CD4-positive, CD25-positive, alpha-beta regulatory T cell (primary cell): ENCODE results near the gene PARVA. TPM values are rescaled to one million over a fixed set of nuclear protein-coding genes. Genes with fewer than 3 reads are reported as not detected.

Experiments
- ATAC-seq, 2 donors: fragments of 150-1000 bp; cut with Tn5 transposase; one replicate each; pipeline ENCODE4 v1.10.0; 2021; ENCODE audit warnings: low read depth in 2 of 2, moderate number of reproducible peaks in 2 of 2, moderate library complexity in 1 of 2
- DNase-seq, 3 donors: peaks; one replicate each; pipeline versions ENCODE4 v3.0.0 to v3.0.0-alpha.2; 2012 to 2022; ENCODE audit warnings: mixed read lengths in 1 of 3
- H3K27ac ChIP-seq: one replicate; pipeline ENCODE4 v1.7.0; 2013; ENCODE audit warnings: mild to moderate bottlenecking, low read length; ENCODE audit not compliant: insufficient read depth, poor library complexity, severe bottlenecking
- H3K27me3 ChIP-seq: one replicate; pipeline ENCODE4 v1.7.0; 2013; ENCODE audit warnings: low read length; ENCODE audit not compliant: control insufficient read depth, insufficient read depth
- H3K36me3 ChIP-seq: one replicate; pipeline ENCODE4 v1.7.0; 2013; ENCODE audit warnings: mild to moderate bottlenecking, low read length, moderate library complexity; ENCODE audit not compliant: control insufficient read depth, insufficient read depth
- H3K4me1 ChIP-seq: 2 replicates; pipeline ENCODE4 v1.7.0; 2013; ENCODE audit warnings: mild to moderate bottlenecking, low read length; ENCODE audit not compliant: insufficient read depth, control insufficient read depth, poor library complexity, severe bottlenecking
- H3K4me3 ChIP-seq: one replicate; pipeline ENCODE4 v1.7.0; 2013; ENCODE audit warnings: low read depth, mild to moderate bottlenecking, low read length, moderate library complexity
- H3K9me3 ChIP-seq, 2 experiments: 1 replicate in 1 of 2; 2 replicates in 1 of 2; pipeline ENCODE4 v1.7.0; 2013; ENCODE audit warnings: low read length in 2 of 2, mild to moderate bottlenecking in 1 of 2, moderate library complexity in 1 of 2; ENCODE audit not compliant: control insufficient read depth in 2 of 2
- H3K27ac Mint-ChIP-seq, 3 donors: one replicate each; pipeline ENCODE4 v1.8.0; 2020 to 2022; ENCODE audit warnings: mild to moderate bottlenecking in 3 of 3, mixed read lengths in 3 of 3, moderate library complexity in 2 of 3
- H3K27me3 Mint-ChIP-seq: one replicate; pipeline ENCODE4 v1.8.0; 2022; ENCODE audit warnings: mild to moderate bottlenecking, mixed read lengths
- H3K36me3 Mint-ChIP-seq: one replicate; pipeline ENCODE4 v1.8.0; 2020; ENCODE audit warnings: mixed read lengths
- H3K4me1 Mint-ChIP-seq, 4 donors: one replicate each; pipeline ENCODE4 v1.8.0; 2020 to 2022; ENCODE audit warnings: mixed read lengths in 4 of 4, mild to moderate bottlenecking in 1 of 4
- H3K4me3 Mint-ChIP-seq, 4 donors: one replicate each; pipeline ENCODE4 v1.8.0; 2020 to 2022; ENCODE audit warnings: mild to moderate bottlenecking in 4 of 4, mixed read lengths in 4 of 4, moderate library complexity in 3 of 4
- H3K9me3 Mint-ChIP-seq, 7 donors: one replicate each; pipeline ENCODE4 v1.8.0; 2020 to 2022; ENCODE audit warnings: mixed read lengths in 7 of 7, mild to moderate bottlenecking in 3 of 7, moderate library complexity in 2 of 7
- polyA plus RNA-seq, 4 donors: library from polyadenylated mRNA; unstranded; fragments of 300-500 nt; fragmentation: Illumina TruSeq; gene quantifications; one replicate each; pipeline ENCODE4 v1.2.3, GENCODE V29; 2021
- total RNA-seq: library from RNA; stranded (reverse); gene quantifications from one replicate; pipeline ENCODE4 v1.2.3, GENCODE V29; 2022

The PARVA gene
- total and polyA plus RNA-seq, 5 donors from 2014 or later: 0.09 to 0.31 (median 0.24) TPM; not detected in 1

DNA sequence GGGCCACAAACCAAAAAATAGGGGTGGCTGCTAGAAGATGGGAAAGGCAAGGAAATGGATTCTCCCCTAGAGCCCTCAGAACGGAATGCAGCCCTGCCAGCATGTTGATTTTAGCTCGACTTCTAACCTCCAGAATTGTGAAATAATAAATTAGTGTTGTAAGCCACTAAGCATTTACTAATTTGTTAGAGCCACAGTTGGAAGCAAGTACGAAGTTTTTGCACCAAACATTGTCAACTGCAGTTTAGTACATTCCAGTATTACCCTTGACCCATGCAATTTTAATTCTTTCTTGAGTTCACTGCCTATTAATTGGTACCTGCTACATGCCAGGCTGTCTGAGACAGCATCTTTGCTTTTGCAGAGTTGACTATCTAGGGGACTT lies 32.2 kb downstream of the PARVA start:
- H3K4me3 ChIP-seq: no peak overlapping the region
- ATAC-seq: no peak
- no peaks in the 10 kb centered on the region for H3K4me1 ChIP-seq
- no peak overlapping the region for H3K4me3 Mint-ChIP-seq
- peaks cover 2% of the 10 kb centered on the region for H3K27me3 ChIP-seq
- H3K4me1 Mint-ChIP-seq: no peaks in the 10 kb centered on the region
- H3K27ac Mint-ChIP-seq: no peak overlapping the region
- H3K36me3 Mint-ChIP-seq: peaks cover 3% of the 10 kb centered on the region
- no peaks in the 10 kb centered on the region for H3K36me3 ChIP-seq
- peaks cover 2% of the 10 kb centered on the region for H3K27me3 Mint-ChIP-seq
- no peaks in the 10 kb centered on the region for H3K9me3 Mint-ChIP-seq
- no peak for DNase-seq
- H3K9me3 ChIP-seq: no peaks in the 10 kb centered on the region
- no peak overlapping the region for H3K27ac ChIP-seq

DNA sequence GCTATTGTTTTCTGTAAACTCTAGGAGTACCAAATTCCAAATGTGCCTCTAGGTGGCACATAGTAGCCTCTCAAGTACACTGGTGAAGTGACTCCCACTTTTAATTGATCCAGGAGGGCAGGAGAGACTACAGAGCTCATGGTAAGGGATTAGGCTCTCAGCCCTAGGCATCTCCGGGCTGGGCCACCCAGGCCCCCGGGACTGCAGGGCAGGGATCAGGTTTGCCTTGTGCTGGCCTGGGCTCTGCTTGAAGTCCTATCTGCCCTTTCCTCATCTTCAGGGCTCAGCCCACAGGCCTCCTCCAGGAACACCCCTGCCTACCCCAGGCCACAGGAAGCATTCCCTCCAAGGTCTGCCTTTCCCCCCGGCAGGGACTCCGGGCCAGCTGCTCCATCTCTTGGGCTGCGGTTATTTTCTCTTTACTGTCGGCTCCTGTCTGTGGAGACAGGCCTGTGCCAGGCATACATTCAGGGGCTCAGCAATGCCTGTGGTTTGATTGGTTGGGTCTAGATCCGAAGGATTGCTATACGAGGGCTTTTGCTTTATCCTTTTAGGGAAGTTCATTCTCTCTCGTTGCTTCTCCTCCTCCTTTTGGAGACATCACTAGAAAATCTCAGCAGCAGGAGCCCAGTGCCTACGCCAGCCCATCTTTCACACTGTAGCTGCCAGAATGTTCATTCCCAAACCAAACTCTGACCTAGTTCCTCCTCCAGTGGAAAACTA lies 32.8 kb downstream of the PARVA start:
- H3K27ac Mint-ChIP-seq: no peak overlapping the region
- H3K4me3 Mint-ChIP-seq: no peak overlapping the region
- H3K36me3 ChIP-seq: no peaks in the 10 kb centered on the region
- no peak overlapping the region for H3K27ac ChIP-seq
- no peak overlapping the region for H3K4me3 ChIP-seq
- no peaks in the 10 kb centered on the region for H3K9me3 Mint-ChIP-seq
- H3K27me3 Mint-ChIP-seq: peaks cover 5% of the 10 kb centered on the region
- no peaks in the 10 kb centered on the region for H3K4me1 ChIP-seq
- peaks cover 3% of the 10 kb centered on the region for H3K36me3 Mint-ChIP-seq
- H3K4me1 Mint-ChIP-seq: no peaks in the 10 kb centered on the region
- ATAC-seq (no peak), DNase-seq (no peak)
- H3K9me3 ChIP-seq: no peaks in the 10 kb centered on the region
- peaks cover 2% of the 10 kb centered on the region for H3K27me3 ChIP-seq

DNA sequence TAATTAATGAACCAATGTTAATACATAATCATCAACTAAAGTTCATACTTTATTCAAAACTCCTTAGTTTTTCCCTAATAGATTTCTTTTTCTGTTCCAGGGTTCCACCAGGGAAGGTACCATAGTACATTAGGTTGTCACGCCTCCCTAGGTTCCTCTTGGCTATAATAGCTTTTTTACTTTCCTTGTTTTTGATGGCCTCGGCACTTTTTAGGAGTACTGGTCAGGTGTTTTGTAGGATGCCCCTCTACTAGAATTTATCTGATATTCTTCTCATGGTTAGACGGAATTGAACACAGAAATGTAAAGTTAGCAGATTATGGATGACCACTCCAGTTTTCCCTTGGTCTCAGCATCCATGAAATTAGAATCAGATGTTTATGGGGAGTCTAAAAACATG lies 34.0 kb downstream of the PARVA start:
- H3K27ac ChIP-seq: no peak overlapping the region
- Mint-ChIP-seq H3K4me3 (no peak overlapping the region), H3K9me3 (peaks cover 0 to under 1% (median 0%) of the 10 kb centered on the region in 7 donors), H3K27ac (no peak overlapping the region), H3K4me1 (no peaks in the 10 kb centered on the region), H3K36me3 (peaks cover 3% of the 10 kb centered on the region), H3K27me3 (peaks cover 11% of the 10 kb centered on the region)
- no peaks in the 10 kb centered on the region for H3K36me3 ChIP-seq
- H3K4me3 ChIP-seq: no peak overlapping the region
- no peaks in the 10 kb centered on the region for H3K4me1 ChIP-seq
- ATAC-seq (no peak), DNase-seq (no peak)
- H3K9me3 ChIP-seq: no peaks in the 10 kb centered on the region
- peaks cover 2% of the 10 kb centered on the region for H3K27me3 ChIP-seq

DNA sequence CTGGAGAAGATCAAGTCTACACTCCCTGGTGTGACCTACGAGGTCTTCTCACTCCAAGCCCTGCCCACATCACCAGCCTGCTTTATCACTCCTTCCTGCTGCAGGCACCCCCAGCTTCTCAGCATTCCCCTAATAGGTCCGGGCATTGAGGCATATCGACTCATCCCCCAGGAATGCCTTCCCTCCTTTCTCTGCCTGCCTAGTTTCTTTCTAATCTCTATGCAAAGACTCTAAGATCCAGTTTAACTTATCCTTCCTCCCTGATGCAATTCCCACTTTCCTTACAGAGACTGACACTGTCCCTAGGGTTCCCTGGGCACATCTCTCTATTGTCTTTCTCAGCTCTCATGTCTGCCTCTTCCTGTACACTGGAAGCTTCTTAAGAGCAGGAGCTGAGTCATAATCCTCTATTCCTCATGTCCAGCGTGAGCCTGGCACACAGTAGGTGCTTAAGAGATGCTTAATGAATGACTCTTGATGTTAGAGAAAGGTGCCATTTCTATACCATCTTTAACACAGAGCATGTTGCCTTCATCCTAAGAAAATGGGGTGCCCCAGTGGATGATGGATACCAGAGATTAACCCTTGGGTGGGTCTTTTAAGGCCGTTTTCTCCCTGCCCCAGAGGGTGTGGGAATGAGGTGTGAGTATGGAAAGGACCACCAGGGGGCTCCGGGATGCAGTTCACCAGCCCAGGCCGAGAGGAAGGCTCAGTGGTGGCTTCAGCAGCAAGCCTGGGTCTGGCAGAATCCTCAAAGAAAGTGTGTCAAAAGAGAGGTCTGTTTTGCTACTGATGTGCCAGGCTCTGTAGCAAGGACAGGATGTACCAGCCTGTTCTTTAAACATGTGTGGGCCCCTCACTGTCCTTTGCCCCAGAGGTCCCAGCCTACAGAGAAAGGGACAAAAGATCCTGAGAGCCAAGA lies 34.7 kb downstream of the PARVA start:
- Mint-ChIP-seq H3K4me1 (no peaks in the 10 kb centered on the region), H3K27me3 (peaks cover 11% of the 10 kb centered on the region), H3K27ac (no peak overlapping the region), H3K4me3 (no peak overlapping the region), H3K9me3 (peaks cover 0 to 1% (median 0%) of the 10 kb centered on the region in 7 donors), H3K36me3 (peaks cover 3% of the 10 kb centered on the region)
- no peak overlapping the region for H3K27ac ChIP-seq
- no peaks in the 10 kb centered on the region for H3K36me3 ChIP-seq
- H3K27me3 ChIP-seq: peaks cover 2% of the 10 kb centered on the region
- no peak overlapping the region for H3K4me3 ChIP-seq
- DNase-seq (peak in 1 of 3 donors; percentile 39), ATAC-seq (no peak)
- H3K4me1 ChIP-seq: no peaks in the 10 kb centered on the region
- H3K9me3 ChIP-seq: no peaks in the 10 kb centered on the region

DNA sequence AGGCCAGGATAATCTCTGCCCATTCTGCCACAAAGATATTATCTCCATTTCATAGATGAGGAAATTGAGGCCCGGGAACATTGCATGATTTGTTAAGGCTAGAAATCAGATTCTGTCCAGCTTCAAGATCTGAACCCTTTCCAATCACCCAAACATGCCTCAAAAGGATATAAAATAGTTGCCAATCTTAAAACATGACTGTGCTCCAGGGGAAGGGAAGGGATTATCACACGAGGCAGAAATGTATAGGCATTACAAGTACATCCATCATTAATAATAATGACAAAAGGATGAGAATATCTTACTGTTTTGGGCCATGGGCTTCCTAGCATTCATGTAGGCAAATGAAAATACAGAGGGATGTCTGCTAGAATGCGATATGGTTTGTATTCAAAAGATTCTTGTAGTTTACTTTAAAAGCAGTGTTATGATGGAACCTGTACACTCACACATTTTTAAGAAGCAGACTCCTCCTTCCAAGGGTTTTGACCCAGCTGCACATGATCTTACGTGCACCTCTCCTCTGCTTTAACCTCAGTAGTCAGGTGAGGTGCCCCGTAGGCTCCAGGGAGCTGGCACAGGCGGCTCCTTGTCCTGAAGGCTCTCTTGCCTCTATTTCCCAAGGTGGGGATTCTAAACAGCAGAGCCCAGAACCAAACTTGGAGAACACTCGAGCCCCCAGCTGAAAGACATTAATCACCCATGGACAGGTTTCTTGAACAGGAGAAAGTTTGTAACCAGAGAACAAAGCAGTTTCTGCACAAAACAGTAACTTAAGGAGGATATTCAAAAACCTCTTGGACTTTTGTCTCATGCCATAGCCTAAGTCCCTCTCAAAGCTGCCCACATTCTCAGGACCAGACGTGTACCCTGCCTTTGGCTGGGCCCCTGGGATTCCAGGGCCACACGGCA lies 36.0 kb downstream of the PARVA start:
- peaks cover 11% of the 10 kb centered on the region for H3K27me3 Mint-ChIP-seq
- H3K36me3 Mint-ChIP-seq: no peaks in the 10 kb centered on the region

DNA sequence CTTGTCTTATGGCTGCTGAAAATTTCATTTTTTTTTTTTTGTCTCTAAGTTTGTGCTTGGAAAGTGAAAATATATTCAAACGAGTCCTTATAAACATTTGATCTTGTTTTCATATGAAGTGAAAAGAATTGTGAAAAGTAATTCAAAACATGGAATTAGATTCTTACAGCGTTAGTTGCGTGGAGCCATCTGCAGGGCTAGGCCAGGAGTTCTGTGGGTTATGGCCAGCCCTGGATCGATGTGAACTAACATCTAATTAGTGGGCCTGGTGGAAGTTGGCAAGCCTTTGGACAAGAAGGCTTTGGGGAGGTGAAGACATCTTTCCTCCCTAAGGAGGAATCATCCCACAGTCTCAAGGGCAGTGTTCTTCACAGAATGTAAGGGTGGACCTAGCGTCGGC lies 37.2 kb downstream of the PARVA start:
- no peaks in the 10 kb centered on the region for H3K36me3 Mint-ChIP-seq
- H3K4me1 ChIP-seq: no peaks in the 10 kb centered on the region
- H3K27ac Mint-ChIP-seq: no peak overlapping the region
- peaks cover 0 to 2% (median 0%) of the 10 kb centered on the region in 4 donors for H3K4me1 Mint-ChIP-seq
- no peak overlapping the region for H3K27ac ChIP-seq
- H3K4me3 ChIP-seq: no peak overlapping the region
- H3K4me3 Mint-ChIP-seq: no peak overlapping the region
- H3K27me3 ChIP-seq: peaks cover 2% of the 10 kb centered on the region
- peaks cover 0 to 3% (median 0%) of the 10 kb centered on the region in 7 donors for H3K9me3 Mint-ChIP-seq
- DNase-seq (no peak), ATAC-seq (no peak)
- no peaks in the 10 kb centered on the region for H3K36me3 ChIP-seq
- peaks cover 11% of the 10 kb centered on the region for H3K27me3 Mint-ChIP-seq
- no peaks in the 10 kb centered on the region for H3K9me3 ChIP-seq

More for the DNA sequence above, 36.0 kb downstream of the PARVA start:
- H3K4me1 Mint-ChIP-seq: peaks cover 0 to 2% (median 0%) of the 10 kb centered on the region in 4 donors
- Histone ChIP-seq H3K9me3 (no peaks in the 10 kb centered on the region), H3K4me1 (no peaks in the 10 kb centered on the region), H3K4me3 (no peak overlapping the region), H3K36me3 (no peaks in the 10 kb centered on the region), H3K27ac (no peak overlapping the region), H3K27me3 (peaks cover 2% of the 10 kb centered on the region)
- no peak overlapping the region for H3K4me3 Mint-ChIP-seq
- H3K27ac Mint-ChIP-seq: no peak overlapping the region
- H3K9me3 Mint-ChIP-seq: peaks cover 0 to 1% (median 0%) of the 10 kb centered on the region in 7 donors
- DNase-seq (no peak), ATAC-seq (no peak)

DNA sequence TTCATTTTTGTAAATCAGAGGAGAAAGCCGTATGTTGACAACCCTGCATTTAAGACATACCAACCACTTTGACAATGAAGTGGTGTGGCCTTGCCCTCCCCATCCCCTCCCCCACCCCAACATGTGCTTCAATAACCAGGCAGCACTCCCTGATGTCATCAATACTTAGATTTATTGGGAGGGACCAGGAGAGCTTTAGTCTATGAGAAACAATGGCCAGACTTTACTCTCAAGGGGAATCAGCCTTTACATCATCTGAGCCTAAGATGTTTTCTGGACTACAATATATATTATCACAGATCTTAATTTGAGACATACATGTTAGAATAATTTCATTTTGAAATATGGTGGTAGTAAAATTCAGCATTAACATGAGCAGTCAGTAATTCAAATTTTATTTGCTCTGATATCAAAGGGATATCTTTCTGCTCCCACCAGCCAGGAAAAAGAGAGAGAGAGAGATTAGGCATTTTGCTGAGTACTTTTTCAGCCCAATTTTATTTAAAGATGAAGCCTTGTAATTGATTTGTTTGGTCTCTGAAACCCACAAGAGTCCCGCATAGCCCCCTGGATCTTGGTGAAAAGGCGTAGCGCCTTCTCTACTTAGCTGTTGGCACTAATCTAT lies 38.1 kb downstream of the PARVA start:
- Mint-ChIP-seq H3K27me3 (peaks cover 11% of the 10 kb centered on the region), H3K9me3 (peaks cover 0 to 3% (median 0%) of the 10 kb centered on the region in 7 donors), H3K27ac (no peak overlapping the region), H3K36me3 (no peaks in the 10 kb centered on the region), H3K4me3 (peak overlapping the region in 1 of 4 donors; percentile 73), H3K4me1 (peaks cover 0 to 2% (median 0%) of the 10 kb centered on the region in 4 donors)
- no peaks in the 10 kb centered on the region for H3K9me3 ChIP-seq
- H3K4me1 ChIP-seq: no peaks in the 10 kb centered on the region
- ATAC-seq: no peak
- H3K27me3 ChIP-seq: peaks cover 2% of the 10 kb centered on the region
- H3K27ac ChIP-seq: no peak overlapping the region
- no peaks in the 10 kb centered on the region for H3K36me3 ChIP-seq
- DNase-seq: no peak
- H3K4me3 ChIP-seq: no peak overlapping the region
